ENCODE measurements around the gene ARHGAP44.
"Not testable (repeated sequence)": the region's sequence is repeated elsewhere in the genome, so short reads cannot be mapped to it uniquely, and the experiment has no call there.

ARHGAP44 gene

DNA sequence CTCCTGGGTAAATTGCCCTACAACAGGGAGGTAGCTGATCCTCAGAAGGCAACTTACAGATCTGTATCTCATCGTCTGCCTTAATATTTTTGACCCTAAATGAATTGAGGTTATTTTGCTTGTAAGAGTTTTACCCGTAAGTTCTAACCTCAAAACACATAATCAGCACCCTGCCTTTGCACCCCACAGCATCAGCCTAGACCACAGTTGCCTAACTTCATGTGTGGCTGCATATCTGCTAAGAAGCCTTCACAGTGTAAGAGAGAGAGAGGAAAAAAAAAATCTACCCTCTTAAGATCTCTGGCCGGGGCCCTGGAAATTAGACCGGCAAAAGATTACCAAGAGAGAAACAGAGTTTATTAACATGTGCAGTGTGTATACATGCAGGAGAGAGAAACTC is 76.9 kb downstream of the ARHGAP44 start:
- Histone ChIP-seq H3K4me3 (ENCODE audit: low read length) (no peak overlapping the region), H3K9ac (ENCODE audit: low read length) (no peak overlapping the region), H3K27ac (ENCODE audit: low read length) (no peak overlapping the region)

DNA sequence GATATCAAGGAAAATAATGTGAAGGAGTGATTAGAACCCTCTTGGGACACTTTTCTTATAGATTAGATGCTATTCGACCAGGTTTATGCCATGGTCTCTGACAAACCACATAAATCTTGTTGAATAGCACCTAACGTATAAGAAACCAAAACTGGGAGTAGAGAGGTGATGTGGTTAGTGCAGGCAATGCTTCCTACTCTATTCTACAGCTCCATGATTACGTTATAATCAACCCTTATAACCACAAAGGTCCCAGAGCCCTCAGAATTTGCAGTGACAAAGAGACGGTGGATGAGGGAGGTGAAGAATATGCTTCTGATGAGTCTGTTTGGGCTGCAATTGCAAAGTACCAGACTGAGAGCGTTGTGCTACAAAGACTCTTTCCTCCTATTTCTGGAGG is 78.4 kb downstream of the ARHGAP44 start:
- no peak overlapping the region for H3K4me3 ChIP-seq (ENCODE audit: low read length)
- H3K27ac ChIP-seq (ENCODE audit: low read length) = no peak overlapping the region
- H3K36me3 ChIP-seq (ENCODE audit: control insufficient read depth, low read depth, low read length) = no peaks in the 10 kb centered on the region
- H3K9me3 ChIP-seq (ENCODE audit: control insufficient read depth, low read depth, low read length) = no peaks in the 10 kb centered on the region
- H3K4me1 ChIP-seq (ENCODE audit: control insufficient read depth, low read depth, low read length) = no peaks in the 10 kb centered on the region
- H3K27me3 ChIP-seq (ENCODE audit: control insufficient read depth, insufficient read depth, low read length) = no peaks in the 10 kb centered on the region
- H3K9ac ChIP-seq (ENCODE audit: low read length) = no peak overlapping the region

More for the DNA sequence above, 76.9 kb downstream of the ARHGAP44 start:
- H3K27me3 ChIP-seq (ENCODE audit: control insufficient read depth, insufficient read depth, low read length) = no peaks in the 10 kb centered on the region
- H3K9me3 ChIP-seq (ENCODE audit: control insufficient read depth, low read depth, low read length) = no peaks in the 10 kb centered on the region
- no peaks in the 10 kb centered on the region for H3K4me1 ChIP-seq (ENCODE audit: control insufficient read depth, low read depth, low read length)
- no peaks in the 10 kb centered on the region for H3K36me3 ChIP-seq (ENCODE audit: control insufficient read depth, low read depth, low read length)

DNA sequence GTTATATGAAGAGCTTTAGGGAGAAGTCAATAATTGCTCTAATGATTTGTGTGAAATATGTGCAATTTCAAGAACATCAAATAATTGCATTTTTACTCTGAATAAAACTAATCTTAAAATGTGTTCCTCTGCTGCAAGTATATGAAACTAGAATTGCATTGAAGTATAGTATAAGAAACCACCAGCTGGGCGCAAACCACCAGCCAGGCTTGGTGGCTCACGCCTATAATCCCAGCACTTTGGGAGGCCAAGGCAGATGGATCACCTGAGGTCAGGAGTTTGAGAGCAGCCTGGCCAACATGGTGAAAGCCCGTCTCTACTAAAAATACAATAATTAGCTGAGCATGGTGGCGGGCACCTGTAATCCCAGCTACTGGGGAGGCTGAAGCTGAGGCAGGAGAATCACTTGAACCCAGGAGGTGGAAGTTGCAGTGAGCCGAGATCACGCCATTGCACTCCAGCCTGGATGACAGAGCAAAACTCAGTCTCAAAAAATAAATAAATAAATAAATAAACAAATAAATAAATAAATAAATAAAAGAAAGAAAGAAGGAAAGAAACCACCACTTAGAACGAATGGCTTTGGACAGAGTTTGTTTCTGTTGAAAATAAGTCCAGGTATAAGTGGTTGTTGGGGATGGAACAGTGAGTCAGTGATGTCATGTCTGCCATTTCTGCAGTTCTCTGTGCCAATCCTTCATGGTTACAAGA is 84.3 kb downstream of the ARHGAP44 start:
- not testable (repeated sequence) for H3K9ac ChIP-seq (ENCODE audit: low read length); H3K4me3 ChIP-seq (ENCODE audit: low read length); H3K9me3 ChIP-seq (ENCODE audit: control insufficient read depth, low read depth, low read length); H3K27me3 ChIP-seq (ENCODE audit: control insufficient read depth, insufficient read depth, low read length); H3K36me3 ChIP-seq (ENCODE audit: control insufficient read depth, low read depth, low read length); H3K27ac ChIP-seq (ENCODE audit: low read length); H3K4me1 ChIP-seq (ENCODE audit: control insufficient read depth, low read depth, low read length)

- no peaks in the 10 kb centered on the region for H3K9me3 ChIP-seq (ENCODE audit: control insufficient read depth, low read depth, low read length)
- H3K27ac ChIP-seq (ENCODE audit: low read length) = no peak overlapping the region
- H3K9ac ChIP-seq (ENCODE audit: low read length) = no peak overlapping the region
- H3K4me3 ChIP-seq (ENCODE audit: low read length) = no peak overlapping the region
- no peaks in the 10 kb centered on the region for H3K4me1 ChIP-seq (ENCODE audit: control insufficient read depth, low read depth, low read length)
- H3K36me3 ChIP-seq (ENCODE audit: control insufficient read depth, low read depth, low read length) = no peaks in the 10 kb centered on the region
- H3K27me3 ChIP-seq (ENCODE audit: control insufficient read depth, insufficient read depth, low read length) = no peaks in the 10 kb centered on the region
These were observed 88.8 kb downstream of the ARHGAP44 start for GRCh38 chr17:12877953-12878669.

- not testable (repeated sequence) for H3K36me3 ChIP-seq (ENCODE audit: control insufficient read depth, low read depth, low read length)
These were observed 89.8 kb downstream of the ARHGAP44 start for GRCh38 chr17:12879096-12879495.

DNA sequence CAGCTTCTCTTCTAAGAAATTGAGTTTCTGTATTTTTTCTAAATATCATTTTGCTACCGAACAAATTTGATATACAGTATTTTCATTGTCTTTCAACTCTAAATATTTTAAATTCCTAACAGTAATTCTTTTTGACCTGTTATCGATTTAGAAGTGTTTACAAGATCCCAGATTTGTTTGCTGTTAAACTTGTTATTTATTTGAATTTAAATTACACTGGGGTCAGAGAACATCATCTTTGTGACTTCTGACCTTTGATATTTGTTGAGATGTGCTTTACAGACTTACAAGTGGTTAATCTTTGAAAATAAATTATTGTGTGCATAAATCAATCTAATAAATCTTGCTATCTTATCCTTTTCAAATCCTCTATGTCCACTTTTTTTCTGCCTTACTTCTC is 94.2 kb downstream of the ARHGAP44 start:
- Histone ChIP-seq H3K4me1 (ENCODE audit: control insufficient read depth, low read depth, low read length) (no peaks in the 10 kb centered on the region), H3K9me3 (ENCODE audit: control insufficient read depth, low read depth, low read length) (no peaks in the 10 kb centered on the region), H3K27me3 (ENCODE audit: control insufficient read depth, insufficient read depth, low read length) (no peaks in the 10 kb centered on the region), H3K36me3 (ENCODE audit: control insufficient read depth, low read depth, low read length) (no peaks in the 10 kb centered on the region), H3K27ac (ENCODE audit: low read length) (no peak overlapping the region), H3K9ac (ENCODE audit: low read length) (no peak overlapping the region), H3K4me3 (ENCODE audit: low read length) (no peak overlapping the region)

More at GRCh38 chr17:12879096-12879495, 89.8 kb downstream of the ARHGAP44 start:
- H3K9ac ChIP-seq (ENCODE audit: low read length); H3K4me1 ChIP-seq (ENCODE audit: control insufficient read depth, low read depth, low read length); H3K9me3 ChIP-seq (ENCODE audit: control insufficient read depth, low read depth, low read length); H3K4me3 ChIP-seq (ENCODE audit: low read length); H3K27ac ChIP-seq (ENCODE audit: low read length); H3K27me3 ChIP-seq (ENCODE audit: control insufficient read depth, insufficient read depth, low read length): not testable (repeated sequence)

DNA sequence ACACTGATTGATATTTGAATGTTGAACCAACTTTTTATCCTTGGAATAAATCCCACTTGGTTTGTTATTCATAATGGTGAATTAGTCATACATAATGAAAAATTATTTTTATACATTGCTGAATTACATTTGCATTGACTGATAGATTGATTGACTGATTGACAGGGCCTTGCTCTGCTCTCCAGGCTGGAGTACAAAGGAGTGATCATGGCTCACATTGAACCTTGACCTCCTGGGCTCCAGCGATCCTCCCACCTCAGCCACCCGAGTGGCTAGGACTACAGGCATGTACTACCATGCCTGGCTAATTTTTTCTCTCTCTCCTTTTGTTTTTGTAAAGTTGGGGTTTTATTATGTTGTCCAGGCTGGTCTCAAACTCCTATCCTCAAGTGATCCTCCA is 97.8 kb downstream of the ARHGAP44 start:
- Histone ChIP-seq H3K27me3 (ENCODE audit: control insufficient read depth, insufficient read depth, low read length) (no peaks in the 10 kb centered on the region), H3K4me3 (ENCODE audit: low read length) (no peak overlapping the region), H3K9me3 (ENCODE audit: control insufficient read depth, low read depth, low read length) (no peaks in the 10 kb centered on the region), H3K4me1 (ENCODE audit: control insufficient read depth, low read depth, low read length) (no peaks in the 10 kb centered on the region), H3K27ac (ENCODE audit: low read length) (no peak overlapping the region), H3K36me3 (ENCODE audit: control insufficient read depth, low read depth, low read length) (no peaks in the 10 kb centered on the region), H3K9ac (ENCODE audit: low read length) (no peak overlapping the region)

DNA sequence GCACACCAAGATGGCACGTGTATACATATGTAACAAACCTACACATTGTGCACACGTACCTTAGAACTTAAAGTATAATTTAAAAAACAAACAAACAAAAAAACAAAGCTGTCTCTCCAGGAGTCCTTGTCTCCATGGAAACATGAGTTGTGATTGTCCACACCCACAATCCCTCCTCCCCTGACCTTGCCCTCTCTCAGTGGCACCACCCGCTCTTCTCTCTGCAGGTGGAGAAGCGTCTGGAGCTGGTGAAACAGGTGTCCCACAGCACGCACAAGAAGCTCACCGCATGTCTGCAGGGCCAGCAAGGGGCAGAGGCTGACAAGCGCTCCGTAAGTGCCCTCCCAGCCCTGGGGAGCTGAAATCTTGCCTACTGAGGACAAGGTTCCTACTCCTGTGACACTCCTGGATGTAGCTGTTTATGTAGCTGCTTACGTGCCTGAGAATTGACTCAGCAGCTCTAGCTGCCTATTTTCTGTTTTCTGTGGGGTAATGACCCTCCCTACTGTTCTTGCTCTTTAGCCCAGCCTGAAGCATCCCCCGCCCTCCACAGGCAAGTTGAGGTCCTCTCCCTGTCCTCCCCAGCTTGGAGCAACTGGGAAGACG is 107.0 kb downstream of the ARHGAP44 start:
- H3K36me3 ChIP-seq (ENCODE audit: control insufficient read depth, low read depth, low read length) = no peaks in the 10 kb centered on the region
- no peaks in the 10 kb centered on the region for H3K4me1 ChIP-seq (ENCODE audit: control insufficient read depth, low read depth, low read length)
- H3K27ac ChIP-seq (ENCODE audit: low read length) = no peak overlapping the region
- H3K9me3 ChIP-seq (ENCODE audit: control insufficient read depth, low read depth, low read length) = no peaks in the 10 kb centered on the region
- no peaks in the 10 kb centered on the region for H3K27me3 ChIP-seq (ENCODE audit: control insufficient read depth, insufficient read depth, low read length)
- H3K9ac ChIP-seq (ENCODE audit: low read length) = no peak overlapping the region
- H3K4me3 ChIP-seq (ENCODE audit: low read length) = no peak overlapping the region

- H3K9me3 ChIP-seq (ENCODE audit: control insufficient read depth, low read depth, low read length) = no peaks in the 10 kb centered on the region
- no peaks in the 10 kb centered on the region for H3K4me1 ChIP-seq (ENCODE audit: control insufficient read depth, low read depth, low read length)
- H3K27ac ChIP-seq (ENCODE audit: low read length) = no peak overlapping the region
- no peak overlapping the region for H3K4me3 ChIP-seq (ENCODE audit: low read length)
- H3K36me3 ChIP-seq (ENCODE audit: control insufficient read depth, low read depth, low read length) = no peaks in the 10 kb centered on the region
- H3K9ac ChIP-seq (ENCODE audit: low read length) = no peak overlapping the region
- H3K27me3 ChIP-seq (ENCODE audit: control insufficient read depth, insufficient read depth, low read length) = no peaks in the 10 kb centered on the region
These were observed 108.8 kb downstream of the ARHGAP44 start for GRCh38 chr17:12898110-12898509.

DNA sequence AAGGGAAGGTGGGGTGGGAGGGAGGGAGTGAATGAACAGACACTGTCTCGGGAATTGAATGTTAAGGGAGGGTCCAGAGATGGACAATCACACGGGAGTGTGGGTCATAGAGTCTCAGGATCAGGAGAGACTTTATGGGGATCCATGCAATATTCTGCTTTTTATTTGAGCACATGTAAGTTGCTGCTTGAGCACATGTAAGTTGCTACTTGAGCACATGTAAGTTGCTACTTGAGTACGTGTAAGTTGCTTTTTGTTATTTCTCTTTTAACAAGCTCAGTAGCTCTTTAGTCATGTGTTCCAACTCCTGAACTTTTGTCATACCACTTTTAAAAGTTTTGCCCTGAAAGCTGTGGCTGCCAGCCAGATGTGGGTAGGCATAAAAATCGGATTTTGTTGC is 110.3 kb downstream of the ARHGAP44 start:
- Histone ChIP-seq H3K4me3 (ENCODE audit: low read length) (no peak overlapping the region), H3K27ac (ENCODE audit: low read length) (no peak overlapping the region), H3K9me3 (ENCODE audit: control insufficient read depth, low read depth, low read length) (no peaks in the 10 kb centered on the region), H3K9ac (ENCODE audit: low read length) (no peak overlapping the region), H3K36me3 (ENCODE audit: control insufficient read depth, low read depth, low read length) (no peaks in the 10 kb centered on the region), H3K4me1 (ENCODE audit: control insufficient read depth, low read depth, low read length) (no peaks in the 10 kb centered on the region), H3K27me3 (ENCODE audit: control insufficient read depth, insufficient read depth, low read length) (no peaks in the 10 kb centered on the region)

GRCh38 chr17:12900474-12900873 is 111.2 kb downstream of the ARHGAP44 start:
- Histone ChIP-seq H3K36me3 (ENCODE audit: control insufficient read depth, low read depth, low read length) (no peaks in the 10 kb centered on the region), H3K9me3 (ENCODE audit: control insufficient read depth, low read depth, low read length) (no peaks in the 10 kb centered on the region), H3K4me1 (ENCODE audit: control insufficient read depth, low read depth, low read length) (no peaks in the 10 kb centered on the region), H3K27ac (ENCODE audit: low read length) (no peak overlapping the region), H3K9ac (ENCODE audit: low read length) (no peak overlapping the region), H3K27me3 (ENCODE audit: control insufficient read depth, insufficient read depth, low read length) (no peaks in the 10 kb centered on the region), H3K4me3 (ENCODE audit: low read length) (no peak overlapping the region)

GRCh38 chr17:12902046-12902445 is 112.7 kb downstream of the ARHGAP44 start:
- H3K36me3 ChIP-seq (ENCODE audit: control insufficient read depth, low read depth, low read length) = no peaks in the 10 kb centered on the region
- no peak overlapping the region for H3K4me3 ChIP-seq (ENCODE audit: low read length)
- H3K9ac ChIP-seq (ENCODE audit: low read length) = no peak overlapping the region
- no peak overlapping the region for H3K27ac ChIP-seq (ENCODE audit: low read length)
- no peaks in the 10 kb centered on the region for H3K27me3 ChIP-seq (ENCODE audit: control insufficient read depth, insufficient read depth, low read length)
- H3K9me3 ChIP-seq (ENCODE audit: control insufficient read depth, low read depth, low read length) = no peaks in the 10 kb centered on the region
- H3K4me1 ChIP-seq (ENCODE audit: control insufficient read depth, low read depth, low read length) = no peaks in the 10 kb centered on the region

All from iPS-18a (cell line).